22Rv1 (cell line): ENCODE measurements around the gene AGAP2.

Experiments used
- H3K27ac ChIP-seq: fragments of 450-650 bp; 2 replicates; pipeline ENCODE4 v1.5.1; 2017
- CTCF ChIP-seq: fragments of 450-650 bp; IDR thresholded peaks from 2 replicates; pipeline ENCODE4 v1.5.1; 2017; ENCODE audit warnings: mild to moderate bottlenecking
- ZFX ChIP-seq: fragments of 450-650 bp; IDR thresholded peaks from 2 replicates; pipeline ENCODE4 v1.6.1; 2017; ENCODE audit warnings: antibody characterized with exemption, borderline replicate concordance

Gene AGAP2

GRCh38 chr12:57727758-57728395 lies 10.7 kb downstream of the AGAP2 start:
- no peak for TF ChIP-seq ZFX
- no peak for TF ChIP-seq CTCF
- H3K27ac ChIP-seq: peak overlapping the region; percentile 96

- peak overlapping the region; percentile 96 for H3K27ac ChIP-seq
- TF ChIP-seq CTCF (0 out of 2 replicates have a peak, but pooled peaks have one; percentile 4), ZFX (no peak)
These were observed 11.4 kb downstream of the AGAP2 start for GRCh38 chr12:57726884-57727757.

GRCh38 chr12:57726151-57726883 lies 12.2 kb downstream of the AGAP2 start:
- TF ChIP-seq CTCF (peak; percentile 82), ZFX (no peak)
- H3K27ac ChIP-seq: peak overlapping the region; percentile 96

- TF ChIP-seq CTCF (no peak), ZFX (no peak)
- peak overlapping the region; percentile 96 for H3K27ac ChIP-seq
These were observed 12.7 kb downstream of the AGAP2 start for GRCh38 chr12:57725851-57726150.

- peak overlapping the region; percentile 35 for H3K27ac ChIP-seq
- no peak for TF ChIP-seq CTCF
- TF ChIP-seq ZFX: no peak
These were observed 13.4 kb downstream of the AGAP2 start for GRCh38 chr12:57724936-57725740.

GRCh38 chr12:57724003-57724935 lies 14.3 kb downstream of the AGAP2 start:
- peak overlapping the region; percentile 35 for H3K27ac ChIP-seq
- TF ChIP-seq ZFX: no peak
- no peak for TF ChIP-seq CTCF
